IMR-90 (cell line): ENCODE data around the gene NEK6. TPM values are rescaled to one million over a fixed set of nuclear protein-coding genes. Genes with fewer than 3 reads are reported as not detected.

Experiments
- ATAC-seq: fragments of 200-7000 bp; cut with Tn5 transposase; 2 replicates; pipeline ENCODE4 v1.9.1; 2020; ENCODE audit warnings: low read depth, mild to moderate bottlenecking, moderate library complexity
- BruUV-seq: library from RNA; stranded (reverse); fragments of 400-500 nt; replicated peaks from 2 replicates; lab custom pipeline; 2021; lab: Mats Ljungman, UMichigan
- CTCF ChIA-PET: fragments of 300-600 bp; formaldehyde crosslinking; extraction: SDS; loops from one replicate; lab custom pipeline; 2021; ENCODE audit warnings: antibody characterized with exemption; lab: Yijun Ruan, JAX
- POLR2A ChIA-PET: fragments of 300-600 bp; sonication (Branson Sonifier 250); formaldehyde crosslinking; loops from one replicate; lab custom pipeline; 2022; ENCODE audit warnings: antibody characterized with exemption; ENCODE audit not compliant: unreplicated experiment; lab: Charles Lee
- DNase-seq: peaks from one replicate; pipeline ENCODE4 v3.0.0; 2013
- H2AFZ ChIP-seq: replicated peaks from 2 replicates; pipeline ENCODE3; 2013; ENCODE audit warnings: low read length, mild to moderate bottlenecking; ENCODE audit not compliant: poor library complexity
- H2AK5ac ChIP-seq: 2 replicates; pipeline ENCODE4 v1.6.1; 2013; ENCODE audit warnings: low read depth, low read length, inconsistent platforms
- H2AK9ac ChIP-seq: replicated peaks from 2 replicates; pipeline ENCODE3; 2013; ENCODE audit warnings: mild to moderate bottlenecking, low read depth, low read length, moderate library complexity; ENCODE audit not compliant: poor library complexity
- H2BK120ac ChIP-seq: 2 replicates; pipeline ENCODE4 v1.6.1; 2013; ENCODE audit warnings: low read depth, low read length, inconsistent platforms
- H2BK15ac ChIP-seq: 3 replicates; pipeline ENCODE4 v1.6.1; 2013; ENCODE audit warnings: low read depth, low read length, inconsistent platforms
- H2BK20ac ChIP-seq: 2 replicates; pipeline ENCODE4 v1.6.1; 2013; ENCODE audit warnings: low read depth, mild to moderate bottlenecking, inconsistent platforms, low read length, moderate library complexity
- H2BK5ac ChIP-seq: 2 replicates; pipeline ENCODE4 v1.6.1; 2013; ENCODE audit warnings: mild to moderate bottlenecking, low read depth, low read length, inconsistent platforms; ENCODE audit not compliant: poor library complexity, severe bottlenecking
- H3K14ac ChIP-seq: replicated peaks from 2 replicates; pipeline ENCODE4 v1.6.1; 2013; ENCODE audit warnings: low read depth, low read length, inconsistent platforms
- H3K18ac ChIP-seq: 2 replicates; pipeline ENCODE4 v1.6.1; 2013; ENCODE audit warnings: low read depth, low read length, control low read depth
- H3K23ac ChIP-seq: 2 replicates; pipeline ENCODE4 v1.6.1; 2013; ENCODE audit warnings: low read depth, low read length, inconsistent platforms
- H3K27ac ChIP-seq: 2 replicates; pipeline ENCODE4 v1.5.1; 2013; ENCODE audit warnings: mild to moderate bottlenecking, control low read depth, low read length; ENCODE audit not compliant: insufficient read depth
- H3K27me3 ChIP-seq: 2 replicates; pipeline ENCODE4 v1.6.1; 2013; ENCODE audit warnings: low read length; ENCODE audit not compliant: control insufficient read depth, insufficient read depth
- H3K36me3 ChIP-seq: 2 replicates; pipeline ENCODE4 v1.6.1; 2013; ENCODE audit warnings: low read length, mixed read lengths; ENCODE audit not compliant: control insufficient read depth, insufficient read depth
- H3K4ac ChIP-seq: 2 replicates; pipeline ENCODE4 v1.6.1; 2013; ENCODE audit warnings: low read depth, low read length, inconsistent platforms
- H3K4me1 ChIP-seq: 2 replicates; pipeline ENCODE4 v1.6.1; 2013; ENCODE audit warnings: low read length, mixed read lengths; ENCODE audit not compliant: control insufficient read depth, insufficient read depth
- H3K4me2 ChIP-seq: 2 replicates; pipeline ENCODE4 v1.6.1; 2013; ENCODE audit warnings: low read depth, mild to moderate bottlenecking, control low read depth, low read length, moderate library complexity
- H3K4me3 ChIP-seq: 2 replicates; pipeline ENCODE4 v1.5.1; 2013; ENCODE audit warnings: low read depth, mild to moderate bottlenecking, control low read depth, low read length, moderate library complexity; ENCODE audit not compliant: insufficient read depth
- H3K56ac ChIP-seq: 2 replicates; pipeline ENCODE4 v1.6.1; 2013; ENCODE audit warnings: low read length, inconsistent platforms; ENCODE audit not compliant: insufficient read depth; ENCODE audit errors: extremely low read depth
- H3K79me1 ChIP-seq, 2 experiments: 2 replicates each; pipeline ENCODE4 v1.6.1; 2013; ENCODE audit warnings: low read length in 2 of 2, inconsistent platforms in 1 of 2, low read depth in 1 of 2
- H3K9ac ChIP-seq: 2 replicates; pipeline ENCODE4 v1.6.1; 2013; ENCODE audit warnings: low read depth, low read length, control low read depth
- H3K9me1 ChIP-seq: 2 replicates; pipeline ENCODE4 v1.6.1; 2013; ENCODE audit warnings: low read length, inconsistent platforms; ENCODE audit not compliant: insufficient read depth
- H3K9me3 ChIP-seq: 2 replicates; pipeline ENCODE4 v1.6.1; 2013; ENCODE audit warnings: low read length; ENCODE audit not compliant: control insufficient read depth, insufficient read depth
- H4K20me1 ChIP-seq: 2 replicates; pipeline ENCODE4 v1.6.1; 2013; ENCODE audit warnings: low read length, inconsistent platforms; ENCODE audit not compliant: insufficient read depth
- H4K5ac ChIP-seq: 2 replicates; pipeline ENCODE4 v1.6.1; 2013; ENCODE audit warnings: mild to moderate bottlenecking, low read depth, low read length, control low read depth
- H4K8ac ChIP-seq, 2 experiments: 2 replicates each; pipeline ENCODE4 v1.6.1; 2013; ENCODE audit warnings: low read depth in 2 of 2, low read length in 2 of 2, control low read depth in 1 of 2, inconsistent platforms in 1 of 2
- H4K91ac ChIP-seq: 2 replicates; pipeline ENCODE4 v1.6.1; 2013; ENCODE audit warnings: low read depth, low read length, inconsistent platforms; ENCODE audit not compliant: insufficient read depth
- BHLHE40 ChIP-seq: fragments of 150-350 bp; IDR thresholded peaks from 2 replicates; pipeline ENCODE4 v1.6.1; 2016; ENCODE audit warnings: mild to moderate bottlenecking, low read depth, low read length
- CEBPB ChIP-seq: IDR thresholded peaks from 2 replicates; pipeline ENCODE4 v1.6.1; 2012; ENCODE audit warnings: low read depth, low read length, improper control_type of control experiment
- CHD1 ChIP-seq: IDR thresholded peaks from 2 replicates; pipeline ENCODE4 v1.6.1; 2012; ENCODE audit warnings: low read depth, low read length, improper control_type of control experiment
- FOS ChIP-seq: fragments of 150-350 bp; IDR thresholded peaks from 2 replicates; pipeline ENCODE4 v1.6.1; 2016; ENCODE audit warnings: low read depth, low read length
- MAFK ChIP-seq: IDR thresholded peaks from 2 replicates; pipeline ENCODE4 v1.6.1; 2012; ENCODE audit warnings: low read depth, low read length, improper control_type of control experiment
- MAZ ChIP-seq: IDR thresholded peaks from 2 replicates; pipeline ENCODE4 v1.6.1; 2012; ENCODE audit warnings: low read depth, mild to moderate bottlenecking, low read length, improper control_type of control experiment, moderate library complexity, borderline replicate concordance
- MXI1 ChIP-seq: IDR thresholded peaks from 2 replicates; pipeline ENCODE4 v1.6.1; 2012; ENCODE audit warnings: low read depth, mild to moderate bottlenecking, low read length, moderate library complexity, borderline replicate concordance
- NFE2L2 ChIP-seq: fragments of 150-350 bp; IDR thresholded peaks from 2 replicates; pipeline ENCODE4 v1.6.1; 2016; ENCODE audit warnings: low read depth, mild to moderate bottlenecking, low read length
- POLR2A ChIP-seq: IDR thresholded peaks from 2 replicates; pipeline ENCODE4 v1.6.1; 2012; ENCODE audit warnings: mild to moderate bottlenecking, low read depth, low read length
- RAD21 ChIP-seq: IDR thresholded peaks from 2 replicates; pipeline ENCODE4 v1.6.1; 2012; ENCODE audit warnings: low read length, improper control_type of control experiment
- RCOR1 ChIP-seq: IDR thresholded peaks from 2 replicates; pipeline ENCODE4 v1.6.1; 2012; ENCODE audit warnings: mild to moderate bottlenecking, low read length, improper control_type of control experiment; ENCODE audit not compliant: insufficient replicate concordance
- RFX5 ChIP-seq: IDR thresholded peaks from 2 replicates; pipeline ENCODE4 v1.8.0; 2012; ENCODE audit warnings: low read depth, mild to moderate bottlenecking, low read length, moderate library complexity
- SMC3 ChIP-seq: fragments of 150-350 bp; IDR thresholded peaks from 2 replicates; pipeline ENCODE4 v1.6.1; 2016; ENCODE audit warnings: low read depth, mild to moderate bottlenecking, antibody characterized with exemption, low read length, moderate library complexity
- dilution Hi-C: fragments of 300-500 bp; cut with HindIII; formaldehyde crosslinking; loops from one replicate; pipeline ENCODE4 v1.14.3; 2018; ENCODE audit warnings: low sequenced_read_pairs; ENCODE audit not compliant: unreplicated experiment
- in situ Hi-C: fragments of 300-500 bp; cut with MboI; formaldehyde crosslinking; loops from 3 replicates; pipeline ENCODE4 v1.14.3; 2019; ENCODE audit warnings: low sequenced_read_pairs, inconsistent platforms, mixed read lengths
- intact Hi-C: fragments of 100-400 bp; cut with micrococcal nuclease; formaldehyde crosslinking; loops from 2 replicates; pipeline ENCODE4 v1.10.0; 2022
- polyA plus RNA-seq, 3 experiments: library from polyadenylated mRNA; depleted of rRNA; stranded (reverse); fragments of >200 nt; gene quantifications; 2 replicates each; pipeline ENCODE4 v1.2.3, GENCODE V29; 2012; ENCODE audit warnings: low replicate concordance in 1 of 3
- total RNA-seq: library from RNA; depleted of rRNA; stranded (reverse); fragments of >200 nt; gene quantifications from 2 replicates; pipeline ENCODE4 v1.2.3, GENCODE V29; 2012
- TF ChIP-seq, protein P1 (sequence below): conservative IDR thresholded peaks from 2 replicates; pipeline ENCODE4 v1.5.1; 2012; ENCODE audit warnings: mild to moderate bottlenecking, low read depth, low read length, improper control_type of control experiment
- TF ChIP-seq, protein P2 (sequence below): fragments of 150-350 bp; IDR thresholded peaks from 2 replicates; pipeline ENCODE4 v1.6.1; 2017; ENCODE audit warnings: mild to moderate bottlenecking, antibody characterized with exemption, low read length, low read depth
- TF ChIP-seq, protein P3 (sequence below): fragments of 150-350 bp; IDR thresholded peaks from 2 replicates; pipeline ENCODE4 v1.6.1; 2016; ENCODE audit warnings: low read depth, mild to moderate bottlenecking, low read length, moderate library complexity, borderline replicate concordance

NEK6 gene
- total and polyA plus RNA-seq, 2 of the 4 experiments (the other 2 are of a cell fraction), result 79.9 to 112 TPM

DNA sequence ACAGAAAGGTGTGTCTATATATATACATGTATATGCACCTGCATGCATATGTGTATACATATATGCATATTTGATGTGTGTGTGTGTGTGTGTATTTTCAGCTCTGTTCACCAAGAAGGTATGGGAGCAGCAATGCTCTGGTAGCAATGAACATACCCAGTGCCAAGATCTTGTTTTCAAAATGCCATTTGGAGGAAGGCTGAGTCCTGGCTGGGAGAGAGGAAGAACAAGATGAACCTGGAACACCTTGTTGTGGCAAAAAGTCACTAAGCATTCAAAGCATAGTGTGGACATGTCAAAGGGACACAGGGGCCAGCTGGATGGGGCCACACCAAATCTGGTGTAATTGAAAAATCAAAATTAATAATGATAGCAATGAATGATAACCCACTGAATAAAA lies 31.8 kb upstream of the NEK6 start:
- Histone ChIP-seq H3K4me1 (peaks cover 5% of the 10 kb centered on the region), H3K79me1 (no peaks in the 10 kb centered on the region), H3K36me3 (no peaks in the 10 kb centered on the region), H3K9me1 (peaks cover 5% of the 10 kb centered on the region), H2BK120ac (no peak overlapping the region), H3K56ac (no peak overlapping the region), H4K8ac (no peak overlapping the region), H3K4me3 (no peak overlapping the region), H2AFZ (no peak overlapping the region), H3K9me3 (no peaks in the 10 kb centered on the region), H3K27me3 (peaks cover 13% of the 10 kb centered on the region), H4K20me1 (no peaks in the 10 kb centered on the region), H2BK20ac (no peak overlapping the region), H3K27ac (no peak overlapping the region), H2BK5ac (no peak overlapping the region), H3K23ac (no peak overlapping the region), H4K5ac (no peak overlapping the region), H3K14ac (no peak overlapping the region), H3K4me2 (no peak overlapping the region), H3K9ac (no peak overlapping the region), H3K4ac (no peak overlapping the region), H4K91ac (no peak overlapping the region), H2AK5ac (no peak overlapping the region), H2AK9ac (no peak overlapping the region), H3K18ac (no peak overlapping the region), H2BK15ac (no peak overlapping the region)
- TF ChIP-seq MAFK, result no peak
- TF ChIP-seq BHLHE40, result no peak
- no peak for TF ChIP-seq POLR2A
- TF ChIP-seq, protein P1, sequence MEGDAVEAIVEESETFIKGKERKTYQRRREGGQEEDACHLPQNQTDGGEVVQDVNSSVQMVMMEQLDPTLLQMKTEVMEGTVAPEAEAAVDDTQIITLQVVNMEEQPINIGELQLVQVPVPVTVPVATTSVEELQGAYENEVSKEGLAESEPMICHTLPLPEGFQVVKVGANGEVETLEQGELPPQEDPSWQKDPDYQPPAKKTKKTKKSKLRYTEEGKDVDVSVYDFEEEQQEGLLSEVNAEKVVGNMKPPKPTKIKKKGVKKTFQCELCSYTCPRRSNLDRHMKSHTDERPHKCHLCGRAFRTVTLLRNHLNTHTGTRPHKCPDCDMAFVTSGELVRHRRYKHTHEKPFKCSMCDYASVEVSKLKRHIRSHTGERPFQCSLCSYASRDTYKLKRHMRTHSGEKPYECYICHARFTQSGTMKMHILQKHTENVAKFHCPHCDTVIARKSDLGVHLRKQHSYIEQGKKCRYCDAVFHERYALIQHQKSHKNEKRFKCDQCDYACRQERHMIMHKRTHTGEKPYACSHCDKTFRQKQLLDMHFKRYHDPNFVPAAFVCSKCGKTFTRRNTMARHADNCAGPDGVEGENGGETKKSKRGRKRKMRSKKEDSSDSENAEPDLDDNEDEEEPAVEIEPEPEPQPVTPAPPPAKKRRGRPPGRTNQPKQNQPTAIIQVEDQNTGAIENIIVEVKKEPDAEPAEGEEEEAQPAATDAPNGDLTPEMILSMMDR, result no peak
- no peak for TF ChIP-seq FOS
- TF ChIP-seq RFX5, result no peak
- no peak for TF ChIP-seq CHD1
- no peak for TF ChIP-seq NFE2L2
- TF ChIP-seq, protein P2, sequence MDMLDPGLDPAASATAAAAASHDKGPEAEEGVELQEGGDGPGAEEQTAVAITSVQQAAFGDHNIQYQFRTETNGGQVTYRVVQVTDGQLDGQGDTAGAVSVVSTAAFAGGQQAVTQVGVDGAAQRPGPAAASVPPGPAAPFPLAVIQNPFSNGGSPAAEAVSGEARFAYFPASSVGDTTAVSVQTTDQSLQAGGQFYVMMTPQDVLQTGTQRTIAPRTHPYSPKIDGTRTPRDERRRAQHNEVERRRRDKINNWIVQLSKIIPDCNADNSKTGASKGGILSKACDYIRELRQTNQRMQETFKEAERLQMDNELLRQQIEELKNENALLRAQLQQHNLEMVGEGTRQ, result no peak
- no peak for TF ChIP-seq RCOR1
- TF ChIP-seq RAD21, result no peak
- TF ChIP-seq SMC3, result no peak
- no peak for TF ChIP-seq MXI1
- no peak for TF ChIP-seq MAZ
- TF ChIP-seq, protein P3, sequence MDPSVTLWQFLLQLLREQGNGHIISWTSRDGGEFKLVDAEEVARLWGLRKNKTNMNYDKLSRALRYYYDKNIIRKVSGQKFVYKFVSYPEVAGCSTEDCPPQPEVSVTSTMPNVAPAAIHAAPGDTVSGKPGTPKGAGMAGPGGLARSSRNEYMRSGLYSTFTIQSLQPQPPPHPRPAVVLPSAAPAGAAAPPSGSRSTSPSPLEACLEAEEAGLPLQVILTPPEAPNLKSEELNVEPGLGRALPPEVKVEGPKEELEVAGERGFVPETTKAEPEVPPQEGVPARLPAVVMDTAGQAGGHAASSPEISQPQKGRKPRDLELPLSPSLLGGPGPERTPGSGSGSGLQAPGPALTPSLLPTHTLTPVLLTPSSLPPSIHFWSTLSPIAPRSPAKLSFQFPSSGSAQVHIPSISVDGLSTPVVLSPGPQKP, result no peak
- TF ChIP-seq CEBPB, result no peak
- no TSS peak for BruUV-seq
- DNase-seq (no peak), ATAC-seq (no peak)
- dilution Hi-C loops, result no loop called here
- ChIA-PET POLR2A (no interaction called here), CTCF (no interaction called here)
- in situ Hi-C loops, result no loop called here
- intact Hi-C loops, result no loop called here
